ENCODE results near the gene C2orf76.

DNA sequence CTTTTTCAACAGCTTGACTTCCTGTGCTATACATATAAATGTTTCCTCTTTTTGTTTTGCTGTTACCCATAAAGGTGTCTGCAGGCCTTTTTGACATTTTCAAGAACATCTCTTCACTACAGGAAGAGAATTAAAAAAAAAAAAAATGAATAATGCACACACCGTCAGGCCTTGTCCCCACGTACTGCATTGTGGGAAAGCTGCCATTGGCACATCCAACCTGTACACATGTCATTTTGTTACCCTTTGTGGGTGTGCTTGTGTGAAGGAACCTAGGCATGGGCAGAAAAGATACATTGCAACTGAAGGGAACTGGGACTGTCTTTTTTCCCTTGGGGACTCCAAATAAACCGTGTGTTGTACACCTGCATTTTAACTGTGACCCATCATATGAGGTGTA lies 48.3 kb upstream of the C2orf76 start:
- TF ChIP-seq POLR2A (IDR thresholded peaks at IDR 0.05; ENCODE audit: low read depth, low read length) (no peak), BHLHE40 (IDR thresholded peaks at IDR 0.05; ENCODE audit: low read depth, low read length) (no peak), MAFK (IDR thresholded peaks at IDR 0.05; ENCODE audit: low read depth, low read length) (no peak), MAZ (IDR thresholded peaks at IDR 0.05; ENCODE audit: borderline replicate concordance, low read depth, low read length) (no peak), RFX5 (IDR thresholded peaks at IDR 0.05; ENCODE audit: low read depth, low read length) (no peak), RCOR1 (IDR thresholded peaks at IDR 0.05; ENCODE audit: insufficient replicate concordance, low read length) (no peak), FOS (IDR thresholded peaks at IDR 0.05; ENCODE audit: low read depth, low read length) (no peak), CEBPB (IDR thresholded peaks at IDR 0.05; ENCODE audit: low read depth, low read length) (no peak), CHD1 (IDR thresholded peaks at IDR 0.05; ENCODE audit: low read depth, low read length) (no peak), RAD21 (IDR thresholded peaks at IDR 0.05; ENCODE audit: low read length) (no peak)
- TF ChIP-seq, protein P1, sequence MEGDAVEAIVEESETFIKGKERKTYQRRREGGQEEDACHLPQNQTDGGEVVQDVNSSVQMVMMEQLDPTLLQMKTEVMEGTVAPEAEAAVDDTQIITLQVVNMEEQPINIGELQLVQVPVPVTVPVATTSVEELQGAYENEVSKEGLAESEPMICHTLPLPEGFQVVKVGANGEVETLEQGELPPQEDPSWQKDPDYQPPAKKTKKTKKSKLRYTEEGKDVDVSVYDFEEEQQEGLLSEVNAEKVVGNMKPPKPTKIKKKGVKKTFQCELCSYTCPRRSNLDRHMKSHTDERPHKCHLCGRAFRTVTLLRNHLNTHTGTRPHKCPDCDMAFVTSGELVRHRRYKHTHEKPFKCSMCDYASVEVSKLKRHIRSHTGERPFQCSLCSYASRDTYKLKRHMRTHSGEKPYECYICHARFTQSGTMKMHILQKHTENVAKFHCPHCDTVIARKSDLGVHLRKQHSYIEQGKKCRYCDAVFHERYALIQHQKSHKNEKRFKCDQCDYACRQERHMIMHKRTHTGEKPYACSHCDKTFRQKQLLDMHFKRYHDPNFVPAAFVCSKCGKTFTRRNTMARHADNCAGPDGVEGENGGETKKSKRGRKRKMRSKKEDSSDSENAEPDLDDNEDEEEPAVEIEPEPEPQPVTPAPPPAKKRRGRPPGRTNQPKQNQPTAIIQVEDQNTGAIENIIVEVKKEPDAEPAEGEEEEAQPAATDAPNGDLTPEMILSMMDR (conservative IDR thresholded peaks at IDR 0.05; ENCODE audit: low read depth, low read length) = no peak
- TF ChIP-seq, protein P2, sequence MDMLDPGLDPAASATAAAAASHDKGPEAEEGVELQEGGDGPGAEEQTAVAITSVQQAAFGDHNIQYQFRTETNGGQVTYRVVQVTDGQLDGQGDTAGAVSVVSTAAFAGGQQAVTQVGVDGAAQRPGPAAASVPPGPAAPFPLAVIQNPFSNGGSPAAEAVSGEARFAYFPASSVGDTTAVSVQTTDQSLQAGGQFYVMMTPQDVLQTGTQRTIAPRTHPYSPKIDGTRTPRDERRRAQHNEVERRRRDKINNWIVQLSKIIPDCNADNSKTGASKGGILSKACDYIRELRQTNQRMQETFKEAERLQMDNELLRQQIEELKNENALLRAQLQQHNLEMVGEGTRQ (IDR thresholded peaks at IDR 0.05; ENCODE audit: low read depth, low read length) = no peak
